Activated CD8-positive, alpha-beta memory T cell treated with anti-CD3 and anti-CD28 coated beads, Interleukin-2, amount 10 ng/mL, durations not matched to agents 7 days and 5 days (primary cell): Measurements from ENCODE around the gene CIC. TPM values are rescaled to one million over a fixed set of nuclear protein-coding genes. Genes with fewer than 3 reads are reported as not detected.
"Not testable (repeated sequence)": the region's sequence is repeated elsewhere in the genome, so short reads cannot be mapped to it uniquely, and the experiment has no call there.

Experiments
- ATAC-seq: fragments of 150-1000 bp; cut with Tn5 transposase; one replicate; pipeline ENCODE4 v1.10.0; 2021; ENCODE audit warnings: moderate library complexity
- CTCF ChIA-PET: fragments of 350-600 bp; sonication (Branson Sonifier 250); formaldehyde crosslinking; loops from one replicate; lab custom pipeline; 2021; ENCODE audit warnings: antibody characterized with exemption; lab: Charles Lee
- DNase-seq: peaks from one replicate; pipeline ENCODE4 v3.0.0-alpha.2; 2020
- H3K27ac Mint-ChIP-seq: one replicate; pipeline ENCODE4 v1.8.0; 2021; ENCODE audit warnings: mild to moderate bottlenecking, mixed read lengths
- H3K27me3 Mint-ChIP-seq: one replicate; pipeline ENCODE4 v1.8.0; 2021; ENCODE audit warnings: mixed read lengths
- H3K36me3 Mint-ChIP-seq: one replicate; pipeline ENCODE4 v1.8.0; 2021; ENCODE audit warnings: mild to moderate bottlenecking, mixed read lengths
- H3K4me1 Mint-ChIP-seq: one replicate; pipeline ENCODE4 v1.8.0; 2021; ENCODE audit warnings: mixed read lengths
- H3K4me3 Mint-ChIP-seq: one replicate; pipeline ENCODE4 v1.8.0; 2021; ENCODE audit warnings: mild to moderate bottlenecking, moderate library complexity, mixed read lengths
- H3K9me3 Mint-ChIP-seq: one replicate; pipeline ENCODE4 v1.8.0; 2022; ENCODE audit warnings: low read depth, mixed read lengths
- total RNA-seq, 2 experiments: library from RNA; stranded (reverse); gene quantifications; one replicate each; pipeline ENCODE4 v1.2.3, GENCODE V29; 2021

The CIC gene
- total RNA-seq, 2 experiments from 2014 or later: 67.3 to 77.3 TPM

GRCh38 chr19:42254089-42254849, 14.8 kb upstream of the CIC start:
- H3K9me3 Mint-ChIP-seq: no peaks in the 10 kb centered on the region
- H3K27ac Mint-ChIP-seq: peak overlapping the region; percentile 72
- H3K4me3 Mint-ChIP-seq: peak overlapping the region; percentile 68
- DNase-seq (peak; percentile 82), ATAC-seq (peak; percentile 31)
- peaks cover 8% of the 10 kb centered on the region for H3K27me3 Mint-ChIP-seq
- CTCF ChIA-PET: no interaction called here
- H3K4me1 Mint-ChIP-seq: peaks cover 29% of the 10 kb centered on the region
- peaks cover 5% of the 10 kb centered on the region for H3K36me3 Mint-ChIP-seq

- peak; percentile 76 for ATAC-seq
- H3K27ac Mint-ChIP-seq: peak within 1 kb of the TSS; percentile 76
Measured at GRCh38 chr19:42254850-42255765, 13.9 kb upstream of the CIC start, which contains the start of gene ERF. ERF (minus strand) TSS chr19:42255128; CDS start chr19:42254999, 129 bp downstream.

GRCh38 chr19:42255766-42256745, 13.0 kb upstream of the CIC start:
- DNase-seq (peak; percentile 46), ATAC-seq (no peak)
- Mint-ChIP-seq H3K36me3 (peaks cover 2% of the 10 kb centered on the region), H3K27me3 (peaks cover 8% of the 10 kb centered on the region), H3K4me1 (peaks cover 23% of the 10 kb centered on the region), H3K27ac (no peak overlapping the region), H3K4me3 (peak overlapping the region; percentile 40), H3K9me3 (no peaks in the 10 kb centered on the region)
- CTCF ChIA-PET: interaction anchor here (1.4 to 1.9 kb wide), 2 partner anchors 11 to 23 kb away, joined by 5 to 7 read pairs; no protein-coding TSS in a partner anchor

More at GRCh38 chr19:42254850-42255765, 13.9 kb upstream of the CIC start, which contains the start of gene ERF:
- Mint-ChIP-seq H3K27me3 (peaks cover 8% of the 10 kb centered on the region), H3K4me3 (peak within 1 kb of the TSS; percentile 68), H3K9me3 (no peaks in the 10 kb centered on the region), H3K36me3 (peaks cover 2% of the 10 kb centered on the region), H3K4me1 (peaks cover 29% of the 10 kb centered on the region)
- peak; percentile 91 for DNase-seq
- CTCF ChIA-PET: interaction anchor here (1.4 to 1.9 kb wide), 2 partner anchors 11 to 24 kb away, joined by 5 to 7 read pairs; no protein-coding TSS in a partner anchor

- ATAC-seq, H3K9me3 Mint-ChIP-seq, H3K36me3 Mint-ChIP-seq, H3K4me3 Mint-ChIP-seq, H3K27ac Mint-ChIP-seq, DNase-seq: not testable (repeated sequence)
- H3K27me3 Mint-ChIP-seq: peaks cover 11% of the 10 kb centered on the region
- CTCF ChIA-PET: interaction anchor here (0.7 to 2.0 kb wide), 6 partner anchors 13 to 911 kb away, joined by 3 to 8 read pairs (median 4); no protein-coding TSS in a partner anchor
- H3K4me1 Mint-ChIP-seq: peaks cover 19% of the 10 kb centered on the region
Measured at GRCh38 chr19:42257842-42258241, 11.2 kb upstream of the CIC start.

- peaks cover 5% of the 10 kb centered on the region for H3K27me3 Mint-ChIP-seq
- no peaks in the 10 kb centered on the region for H3K9me3 Mint-ChIP-seq
- H3K4me1 Mint-ChIP-seq: peaks cover 11% of the 10 kb centered on the region
- no peak for DNase-seq
- H3K4me3 Mint-ChIP-seq: no peak overlapping the region
- H3K27ac Mint-ChIP-seq: no peak overlapping the region
- ATAC-seq: peak; percentile 69
- H3K36me3 Mint-ChIP-seq: no peaks in the 10 kb centered on the region
- CTCF ChIA-PET: interaction anchor here (0.8 to 1.1 kb wide), 2 partner anchors 9 to 18 kb away, joined by 3 read pairs; no protein-coding TSS in a partner anchor
Measured at GRCh38 chr19:42261763-42262162, 7.3 kb upstream of the CIC start.

GRCh38 chr19:42266105-42266504, 2.9 kb upstream of the CIC start:
- ATAC-seq, H3K9me3 Mint-ChIP-seq, DNase-seq, H3K4me3 Mint-ChIP-seq, H3K27me3 Mint-ChIP-seq, H3K36me3 Mint-ChIP-seq, H3K27ac Mint-ChIP-seq: not testable (repeated sequence)
- peaks cover 32% of the 10 kb centered on the region for H3K4me1 Mint-ChIP-seq
- CTCF ChIA-PET: interaction anchor here (1.2 to 2.2 kb wide), 3 partner anchors 13 to 21 kb away, joined by 3 to 10 read pairs (median 6); no protein-coding TSS in a partner anchor

GRCh38 chr19:42266928-42267603, 2.0 kb upstream of the CIC start:
- H3K36me3 Mint-ChIP-seq, H3K9me3 Mint-ChIP-seq, H3K4me3 Mint-ChIP-seq, DNase-seq, ATAC-seq, H3K27me3 Mint-ChIP-seq, H3K27ac Mint-ChIP-seq: not testable (repeated sequence)
- H3K4me1 Mint-ChIP-seq: peaks cover 32% of the 10 kb centered on the region
- CTCF ChIA-PET: interaction anchor here (1.2 to 2.2 kb wide), 3 partner anchors 12 to 22 kb away, joined by 3 to 10 read pairs (median 6); no protein-coding TSS in a partner anchor

- ATAC-seq: no peak
- H3K4me1 Mint-ChIP-seq: peaks cover 27% of the 10 kb centered on the region
- no peak overlapping the region for H3K4me3 Mint-ChIP-seq
- no peak overlapping the region for H3K27ac Mint-ChIP-seq
- no peaks in the 10 kb centered on the region for H3K27me3 Mint-ChIP-seq
- no peak for DNase-seq
- no peaks in the 10 kb centered on the region for H3K9me3 Mint-ChIP-seq
- H3K36me3 Mint-ChIP-seq: peaks cover 4% of the 10 kb centered on the region
- CTCF ChIA-PET: interaction anchor here (2.0 to 2.2 kb wide), 2 partner anchors 12 to 23 kb away, joined by 6 to 10 read pairs; no protein-coding TSS in a partner anchor
Measured at GRCh38 chr19:42267644-42268141, 1.4 kb upstream of the CIC start.

- peak; percentile 100 for DNase-seq
- no peak overlapping the region for H3K4me3 Mint-ChIP-seq
- H3K27me3 Mint-ChIP-seq: no peaks in the 10 kb centered on the region
- no peak overlapping the region for H3K27ac Mint-ChIP-seq
- peaks cover 6% of the 10 kb centered on the region for H3K36me3 Mint-ChIP-seq
- no peaks in the 10 kb centered on the region for H3K9me3 Mint-ChIP-seq
- CTCF ChIA-PET: interaction anchor here (2.2 kb wide), 1 partner anchor 11 kb away, joined by 10 read pairs; no protein-coding TSS in a partner anchor
- H3K4me1 Mint-ChIP-seq: peaks cover 27% of the 10 kb centered on the region
- peak; percentile 71 for ATAC-seq
Measured at GRCh38 chr19:42268142-42268703, 829 bp upstream of the CIC start.

- Mint-ChIP-seq H3K36me3 (peaks cover 9% of the 10 kb centered on the region), H3K4me3 (no peak overlapping the region), H3K27me3 (no peaks in the 10 kb centered on the region), H3K27ac (peak overlapping the region; percentile 99), H3K9me3 (no peaks in the 10 kb centered on the region), H3K4me1 (peaks cover 30% of the 10 kb centered on the region)
- no peak for DNase-seq
- CTCF ChIA-PET: interaction anchor here (0.9 to 3.2 kb wide), 14 partner anchors 9 to 161 kb away, joined by 3 to 44 read pairs (median 5); partner anchors contain the start of genes DEDD2, GSK3A, PAFAH1B3 and POU2F2
- no peak for ATAC-seq
Measured at GRCh38 chr19:42269478-42270345, 660 bp downstream of the CIC start.
